ENCODE measurements around the gene KAZN. TPM values are rescaled to one million over a fixed set of nuclear protein-coding genes. Genes with fewer than 3 reads are reported as not detected.

The KAZN gene
- total and polyA plus RNA-seq, 4 donors, result 17.8 to 54.0 (median 38.4) TPM

GRCh38 chr1:14648896-14649855 is 50.7 kb downstream of the KAZN start:
- Histone ChIP-seq H3K4me1 (ENCODE audit: control insufficient read depth, insufficient read depth, low read length) (peaks cover 8% of the 10 kb centered on the region), H3K27me3 (ENCODE audit: control insufficient read depth, insufficient read depth, low read length) (no peaks in the 10 kb centered on the region), H3K9me3 (ENCODE audit: control insufficient read depth, insufficient read depth, low read length) (peaks cover 3% of the 10 kb centered on the region), H3K36me3 (ENCODE audit: control insufficient read depth, insufficient read depth, low read length) (no peaks in the 10 kb centered on the region), H3K27ac (ENCODE audit: low read depth, low read length) (no peak overlapping the region), H3K4me3 (ENCODE audit: low read depth, low read length) (no peak overlapping the region)
- 76% methylated on average over 3 of the region's 9 CpGs for WGBS (ENCODE audit: insufficient coverage)
- DNase-seq (ENCODE audit: low read depth in 4 of 6, low spot score in 6 of 6), result no peak

- Histone ChIP-seq H3K4me1 (ENCODE audit: control insufficient read depth, insufficient read depth, low read length) (peaks cover 8% of the 10 kb centered on the region), H3K9me3 (ENCODE audit: control insufficient read depth, insufficient read depth, low read length) (no peaks in the 10 kb centered on the region), H3K27ac (ENCODE audit: low read depth, low read length) (no peak overlapping the region), H3K4me3 (ENCODE audit: low read depth, low read length) (no peak overlapping the region), H3K27me3 (ENCODE audit: control insufficient read depth, insufficient read depth, low read length) (no peaks in the 10 kb centered on the region), H3K36me3 (ENCODE audit: control insufficient read depth, insufficient read depth, low read length) (no peaks in the 10 kb centered on the region)
- no CpG with 5 or more reads among the region's 1 CpG for WGBS (ENCODE audit: insufficient coverage)
- no peak for DNase-seq (ENCODE audit: low read depth in 4 of 6, low spot score in 6 of 6)
Observed at GRCh38 chr1:14649976-14650375, 51.5 kb downstream of the KAZN start.

GRCh38 chr1:14650951-14651350 is 52.5 kb downstream of the KAZN start:
- H3K4me3 ChIP-seq (ENCODE audit: low read depth, low read length), result no peak overlapping the region
- no CpG with 5 or more reads among the region's 3 CpGs for WGBS (ENCODE audit: insufficient coverage)
- peaks cover 13% of the 10 kb centered on the region for H3K4me1 ChIP-seq (ENCODE audit: control insufficient read depth, insufficient read depth, low read length)
- no peak for DNase-seq (ENCODE audit: low read depth in 4 of 6, low spot score in 6 of 6)
- H3K9me3 ChIP-seq (ENCODE audit: control insufficient read depth, insufficient read depth, low read length), result no peaks in the 10 kb centered on the region
- H3K27ac ChIP-seq (ENCODE audit: low read depth, low read length), result no peak overlapping the region
- H3K27me3 ChIP-seq (ENCODE audit: control insufficient read depth, insufficient read depth, low read length), result no peaks in the 10 kb centered on the region
- no peaks in the 10 kb centered on the region for H3K36me3 ChIP-seq (ENCODE audit: control insufficient read depth, insufficient read depth, low read length)

GRCh38 chr1:14652840-14653239 is 54.4 kb downstream of the KAZN start:
- WGBS (ENCODE audit: insufficient coverage), result 95% methylated on average over 3 of the region's 3 CpGs
- no peaks in the 10 kb centered on the region for H3K9me3 ChIP-seq (ENCODE audit: control insufficient read depth, insufficient read depth, low read length)
- H3K36me3 ChIP-seq (ENCODE audit: control insufficient read depth, insufficient read depth, low read length), result no peaks in the 10 kb centered on the region
- no peak for DNase-seq (ENCODE audit: low read depth in 4 of 6, low spot score in 6 of 6)
- H3K4me1 ChIP-seq (ENCODE audit: control insufficient read depth, insufficient read depth, low read length), result peaks cover 14% of the 10 kb centered on the region
- no peak overlapping the region for H3K27ac ChIP-seq (ENCODE audit: low read depth, low read length)
- H3K27me3 ChIP-seq (ENCODE audit: control insufficient read depth, insufficient read depth, low read length), result no peaks in the 10 kb centered on the region
- no peak overlapping the region for H3K4me3 ChIP-seq (ENCODE audit: low read depth, low read length)

GRCh38 chr1:14653461-14653960 is 55.0 kb downstream of the KAZN start:
- H3K4me1 ChIP-seq (ENCODE audit: control insufficient read depth, insufficient read depth, low read length), result peaks cover 14% of the 10 kb centered on the region
- no peak overlapping the region for H3K27ac ChIP-seq (ENCODE audit: low read depth, low read length)
- WGBS (ENCODE audit: insufficient coverage), result 96% methylated on average over 4 of the region's 8 CpGs
- H3K27me3 ChIP-seq (ENCODE audit: control insufficient read depth, insufficient read depth, low read length), result no peaks in the 10 kb centered on the region
- H3K9me3 ChIP-seq (ENCODE audit: control insufficient read depth, insufficient read depth, low read length), result no peaks in the 10 kb centered on the region
- DNase-seq (ENCODE audit: low read depth in 4 of 6, low spot score in 6 of 6), result no peak
- H3K4me3 ChIP-seq (ENCODE audit: low read depth, low read length), result no peak overlapping the region
- H3K36me3 ChIP-seq (ENCODE audit: control insufficient read depth, insufficient read depth, low read length), result no peaks in the 10 kb centered on the region

- H3K27ac ChIP-seq (ENCODE audit: low read depth, low read length), result no peak overlapping the region
- no peaks in the 10 kb centered on the region for H3K27me3 ChIP-seq (ENCODE audit: control insufficient read depth, insufficient read depth, low read length)
- H3K9me3 ChIP-seq (ENCODE audit: control insufficient read depth, insufficient read depth, low read length), result no peaks in the 10 kb centered on the region
- H3K36me3 ChIP-seq (ENCODE audit: control insufficient read depth, insufficient read depth, low read length), result no peaks in the 10 kb centered on the region
- no peak overlapping the region for H3K4me3 ChIP-seq (ENCODE audit: low read depth, low read length)
- WGBS (ENCODE audit: insufficient coverage), result no CpG with 5 or more reads among the region's 1 CpG
- peaks cover 8% of the 10 kb centered on the region for H3K4me1 ChIP-seq (ENCODE audit: control insufficient read depth, insufficient read depth, low read length)
- DNase-seq (ENCODE audit: low read depth in 4 of 6, low spot score in 6 of 6), result no peak
Observed at GRCh38 chr1:14654554-14654953, 56.1 kb downstream of the KAZN start.

GRCh38 chr1:14655385-14655784 is 56.9 kb downstream of the KAZN start:
- H3K27ac ChIP-seq (ENCODE audit: low read depth, low read length), result no peak overlapping the region
- no peaks in the 10 kb centered on the region for H3K36me3 ChIP-seq (ENCODE audit: control insufficient read depth, insufficient read depth, low read length)
- no peaks in the 10 kb centered on the region for H3K27me3 ChIP-seq (ENCODE audit: control insufficient read depth, insufficient read depth, low read length)
- H3K4me3 ChIP-seq (ENCODE audit: low read depth, low read length), result no peak overlapping the region
- no peaks in the 10 kb centered on the region for H3K9me3 ChIP-seq (ENCODE audit: control insufficient read depth, insufficient read depth, low read length)
- WGBS (ENCODE audit: insufficient coverage), result 57% methylated on average over 6 of the region's 7 CpGs
- peak in 1 of 6 donors; percentile 57 for DNase-seq (ENCODE audit: low read depth in 4 of 6, low spot score in 6 of 6)
- peaks cover 8% of the 10 kb centered on the region for H3K4me1 ChIP-seq (ENCODE audit: control insufficient read depth, insufficient read depth, low read length)

- DNase-seq (ENCODE audit: low read depth in 4 of 6, low spot score in 6 of 6), result no peak
- 88% methylated on average over 6 of the region's 13 CpGs for WGBS (ENCODE audit: insufficient coverage)
- no peak overlapping the region for H3K27ac ChIP-seq (ENCODE audit: low read depth, low read length)
- H3K36me3 ChIP-seq (ENCODE audit: control insufficient read depth, insufficient read depth, low read length), result no peaks in the 10 kb centered on the region
- H3K27me3 ChIP-seq (ENCODE audit: control insufficient read depth, insufficient read depth, low read length), result no peaks in the 10 kb centered on the region
- H3K9me3 ChIP-seq (ENCODE audit: control insufficient read depth, insufficient read depth, low read length), result no peaks in the 10 kb centered on the region
- peaks cover 8% of the 10 kb centered on the region for H3K4me1 ChIP-seq (ENCODE audit: control insufficient read depth, insufficient read depth, low read length)
- no peak overlapping the region for H3K4me3 ChIP-seq (ENCODE audit: low read depth, low read length)
Observed at GRCh38 chr1:14656384-14656937, 58.0 kb downstream of the KAZN start.

- Histone ChIP-seq H3K36me3 (ENCODE audit: control insufficient read depth, insufficient read depth, low read length) (no peaks in the 10 kb centered on the region), H3K9me3 (ENCODE audit: control insufficient read depth, insufficient read depth, low read length) (no peaks in the 10 kb centered on the region), H3K4me1 (ENCODE audit: control insufficient read depth, insufficient read depth, low read length) (peaks cover 5% of the 10 kb centered on the region), H3K27ac (ENCODE audit: low read depth, low read length) (no peak overlapping the region), H3K4me3 (ENCODE audit: low read depth, low read length) (no peak overlapping the region), H3K27me3 (ENCODE audit: control insufficient read depth, insufficient read depth, low read length) (no peaks in the 10 kb centered on the region)
- DNase-seq (ENCODE audit: low read depth in 4 of 6, low spot score in 6 of 6), result no peak
- WGBS (ENCODE audit: insufficient coverage), result 94% methylated on average over 5 of the region's 6 CpGs
Observed at GRCh38 chr1:14658642-14659041, 60.2 kb downstream of the KAZN start.

Measured in spinal cord (tissue), 10 donors.